HUES64 (cell line): ENCODE results near the gene CRB1.

Source experiments
- H3K27ac ChIP-seq: 2 replicates; pipeline ENCODE4 v1.7.0; 2013; ENCODE audit warnings: low read depth, low read length, inconsistent platforms
- H3K27me3 ChIP-seq: 2 replicates; pipeline ENCODE4 v1.6.1; 2013; ENCODE audit warnings: mild to moderate bottlenecking, low read length; ENCODE audit not compliant: insufficient read depth
- H3K36me3 ChIP-seq: 2 replicates; pipeline ENCODE4 v1.6.1; 2013; ENCODE audit warnings: mild to moderate bottlenecking, low read length; ENCODE audit not compliant: insufficient read depth
- H3K4me1 ChIP-seq: 2 replicates; pipeline ENCODE4 v1.6.1; 2013; ENCODE audit warnings: mild to moderate bottlenecking, low read length, moderate library complexity; ENCODE audit not compliant: insufficient read depth
- H3K4me3 ChIP-seq: 2 replicates; pipeline ENCODE4 v1.5.1; 2013; ENCODE audit warnings: mild to moderate bottlenecking, low read length, moderate library complexity
- H3K9ac ChIP-seq: 2 replicates; pipeline ENCODE4 v1.6.1; 2013; ENCODE audit warnings: mild to moderate bottlenecking, low read depth, low read length
- H3K9me3 ChIP-seq: 2 replicates; pipeline ENCODE4 v1.6.1; 2013; ENCODE audit warnings: low read depth, low read length; ENCODE audit not compliant: insufficient read depth
- WGBS: fragments of 150-250, 120-280 bp; methylation state at CpG from one replicate; pipeline ENCODE4 v1.1.7; 2013; ENCODE audit warnings: missing lambda C conversion rate; 5-methylcytosine and 5-hydroxymethylcytosine counted together

Gene CRB1

GRCh38 chr1:197254866-197255265 lies 13.2 kb upstream of the CRB1 start:
- H3K9me3 ChIP-seq: no peaks in the 10 kb centered on the region
- no peaks in the 10 kb centered on the region for H3K27me3 ChIP-seq
- H3K4me3 ChIP-seq: no peak overlapping the region
- H3K27ac ChIP-seq: no peak overlapping the region
- 69% methylated on average over 1 of the region's 1 CpG for WGBS
- no peaks in the 10 kb centered on the region for H3K36me3 ChIP-seq
- H3K4me1 ChIP-seq: peaks cover 4% of the 10 kb centered on the region
- no peak overlapping the region for H3K9ac ChIP-seq

GRCh38 chr1:197264936-197265567 lies 3.0 kb upstream of the CRB1 start:
- no peak overlapping the region for H3K27ac ChIP-seq
- H3K9me3 ChIP-seq: no peaks in the 10 kb centered on the region
- no peak overlapping the region for H3K4me3 ChIP-seq
- H3K36me3 ChIP-seq: no peaks in the 10 kb centered on the region
- 100% methylated on average over 1 of the region's 1 CpG for WGBS
- no peaks in the 10 kb centered on the region for H3K4me1 ChIP-seq
- H3K27me3 ChIP-seq: no peaks in the 10 kb centered on the region
- no peak overlapping the region for H3K9ac ChIP-seq

- Histone ChIP-seq H3K36me3 (no peaks in the 10 kb centered on the region), H3K4me1 (no peaks in the 10 kb centered on the region), H3K9ac (no peak overlapping the region), H3K9me3 (no peaks in the 10 kb centered on the region), H3K27ac (no peak overlapping the region), H3K4me3 (no peak overlapping the region), H3K27me3 (no peaks in the 10 kb centered on the region)
- WGBS: 64% methylated on average over 6 of the region's 6 CpGs
These were observed 1.0 kb downstream of the CRB1 start for GRCh38 chr1:197269053-197269452.

- H3K27me3 ChIP-seq: no peaks in the 10 kb centered on the region
- no peak overlapping the region for H3K9ac ChIP-seq
- no peak overlapping the region for H3K4me3 ChIP-seq
- H3K4me1 ChIP-seq: no peaks in the 10 kb centered on the region
- no peaks in the 10 kb centered on the region for H3K9me3 ChIP-seq
- no peak overlapping the region for H3K27ac ChIP-seq
- H3K36me3 ChIP-seq: no peaks in the 10 kb centered on the region
These were observed 4.7 kb downstream of the CRB1 start for GRCh38 chr1:197272791-197273190.

- H3K4me3 ChIP-seq: no peak overlapping the region
- no peaks in the 10 kb centered on the region for H3K27me3 ChIP-seq
- 97% methylated on average over 3 of the region's 3 CpGs for WGBS
- H3K4me1 ChIP-seq: no peaks in the 10 kb centered on the region
- no peak overlapping the region for H3K9ac ChIP-seq
- no peaks in the 10 kb centered on the region for H3K9me3 ChIP-seq
- no peaks in the 10 kb centered on the region for H3K36me3 ChIP-seq
- H3K27ac ChIP-seq: no peak overlapping the region
These were observed 9.1 kb downstream of the CRB1 start for GRCh38 chr1:197277166-197277565.

- Histone ChIP-seq H3K27ac (no peak overlapping the region), H3K4me1 (no peaks in the 10 kb centered on the region), H3K9ac (no peak overlapping the region), H3K4me3 (no peak overlapping the region), H3K27me3 (no peaks in the 10 kb centered on the region), H3K36me3 (no peaks in the 10 kb centered on the region), H3K9me3 (no peaks in the 10 kb centered on the region)
- WGBS: 95% methylated on average over 3 of the region's 3 CpGs
These were observed 16.3 kb downstream of the CRB1 start for GRCh38 chr1:197284325-197284724.

- H3K27me3 ChIP-seq: no peaks in the 10 kb centered on the region
These were observed 16.9 kb downstream of the CRB1 start for GRCh38 chr1:197284966-197285365.

GRCh38 chr1:197285526-197286205 lies 17.6 kb downstream of the CRB1 start:
- Histone ChIP-seq H3K36me3 (no peaks in the 10 kb centered on the region), H3K4me1 (no peaks in the 10 kb centered on the region), H3K27ac (no peak overlapping the region), H3K4me3 (no peak overlapping the region), H3K9ac (no peak overlapping the region), H3K9me3 (no peaks in the 10 kb centered on the region), H3K27me3 (no peaks in the 10 kb centered on the region)
- 89% methylated on average over 4 of the region's 4 CpGs for WGBS

More at GRCh38 chr1:197284966-197285365, 16.9 kb downstream of the CRB1 start:
- Histone ChIP-seq H3K4me1 (no peaks in the 10 kb centered on the region), H3K27ac (no peak overlapping the region), H3K4me3 (no peak overlapping the region), H3K36me3 (no peaks in the 10 kb centered on the region), H3K9me3 (no peaks in the 10 kb centered on the region), H3K9ac (no peak overlapping the region)
- 92% methylated on average over 2 of the region's 2 CpGs for WGBS

- no peak overlapping the region for H3K4me3 ChIP-seq
- H3K9me3 ChIP-seq: no peaks in the 10 kb centered on the region
- no peak overlapping the region for H3K27ac ChIP-seq
- H3K9ac ChIP-seq: no peak overlapping the region
- no peaks in the 10 kb centered on the region for H3K27me3 ChIP-seq
- H3K36me3 ChIP-seq: no peaks in the 10 kb centered on the region
- no peaks in the 10 kb centered on the region for H3K4me1 ChIP-seq
- 100% methylated on average over 1 of the region's 1 CpG for WGBS
These were observed 18.6 kb downstream of the CRB1 start for GRCh38 chr1:197286634-197287033.

- H3K27ac ChIP-seq: no peak overlapping the region
- 91% methylated on average over 4 of the region's 4 CpGs for WGBS
- no peaks in the 10 kb centered on the region for H3K27me3 ChIP-seq
These were observed 19.8 kb downstream of the CRB1 start for GRCh38 chr1:197287863-197288262.

GRCh38 chr1:197302775-197303174 lies 34.7 kb downstream of the CRB1 start:
- no peaks in the 10 kb centered on the region for H3K36me3 ChIP-seq

More at GRCh38 chr1:197287863-197288262, 19.8 kb downstream of the CRB1 start:
- H3K4me1 ChIP-seq: no peaks in the 10 kb centered on the region
- H3K36me3 ChIP-seq: no peaks in the 10 kb centered on the region
- no peak overlapping the region for H3K9ac ChIP-seq
- no peak overlapping the region for H3K4me3 ChIP-seq
- H3K9me3 ChIP-seq: no peaks in the 10 kb centered on the region

More at GRCh38 chr1:197302775-197303174, 34.7 kb downstream of the CRB1 start:
- no peak overlapping the region for H3K9ac ChIP-seq
- no peak overlapping the region for H3K4me3 ChIP-seq
- H3K9me3 ChIP-seq: no peaks in the 10 kb centered on the region
- no peaks in the 10 kb centered on the region for H3K4me1 ChIP-seq
- no peak overlapping the region for H3K27ac ChIP-seq
- H3K27me3 ChIP-seq: no peaks in the 10 kb centered on the region
